HG03571 (cell line): ENCODE data around the gene RAD51B.
"Not testable (repeated sequence)": the region's sequence is repeated elsewhere in the genome, so short reads cannot be mapped to it uniquely, and the experiment has no call there.

Source experiments
- ATAC-seq: cut with Tn5 transposase; IDR thresholded peaks from one replicate; pipeline ENCODE4 v1.9.1; 2021; ENCODE audit not compliant: unreplicated experiment

The RAD51B gene

GRCh38 chr14:67942080-67942710, 122.6 kb downstream of the RAD51B start:
- no peak for ATAC-seq

DNA sequence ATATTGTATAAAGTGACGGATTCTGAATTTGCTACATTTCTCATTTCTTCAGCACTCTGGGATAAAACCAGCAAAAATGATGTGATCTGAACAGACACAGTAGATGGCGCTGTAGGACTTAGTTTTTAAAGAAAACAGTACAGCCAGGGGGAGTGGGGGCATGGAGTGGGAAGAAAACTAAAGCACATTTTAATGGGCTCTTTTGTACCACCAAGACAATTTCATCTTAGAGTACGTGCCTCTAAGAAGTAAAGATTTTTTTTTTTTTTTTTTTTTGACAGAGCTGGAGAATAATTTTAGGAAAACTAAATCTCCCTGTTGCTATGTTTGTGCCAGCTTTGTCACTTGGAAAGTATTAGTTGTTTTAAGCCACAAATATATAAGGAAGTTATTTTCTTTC, 124.4 kb downstream of the RAD51B start:
- ATAC-seq, result no peak

- ATAC-seq, result no peak
Observed at GRCh38 chr14:67944605-67945004, 125.0 kb downstream of the RAD51B start.

- ATAC-seq, result no peak
Observed at GRCh38 chr14:67949771-67950170, 130.2 kb downstream of the RAD51B start.

DNA sequence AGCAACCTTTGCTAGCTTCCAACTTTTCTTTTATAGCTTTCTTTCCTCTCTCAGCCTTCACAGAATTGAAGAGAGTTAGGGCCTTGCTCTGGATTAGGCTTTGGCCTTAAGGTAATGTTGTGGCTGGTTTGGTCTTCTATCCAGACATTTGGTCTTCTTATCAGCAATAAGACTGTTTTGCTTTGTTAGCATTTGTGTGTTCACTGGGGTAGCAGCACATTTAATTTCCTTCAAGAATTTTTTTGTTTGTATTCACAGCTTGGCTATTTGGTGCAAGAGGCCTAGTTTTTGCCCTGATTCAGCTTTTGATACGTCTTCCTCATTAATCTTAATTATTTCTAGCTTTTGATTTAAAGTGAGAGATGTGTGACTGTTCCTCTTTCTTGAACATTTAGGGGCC, 130.8 kb downstream of the RAD51B start:
- no peak for ATAC-seq

DNA sequence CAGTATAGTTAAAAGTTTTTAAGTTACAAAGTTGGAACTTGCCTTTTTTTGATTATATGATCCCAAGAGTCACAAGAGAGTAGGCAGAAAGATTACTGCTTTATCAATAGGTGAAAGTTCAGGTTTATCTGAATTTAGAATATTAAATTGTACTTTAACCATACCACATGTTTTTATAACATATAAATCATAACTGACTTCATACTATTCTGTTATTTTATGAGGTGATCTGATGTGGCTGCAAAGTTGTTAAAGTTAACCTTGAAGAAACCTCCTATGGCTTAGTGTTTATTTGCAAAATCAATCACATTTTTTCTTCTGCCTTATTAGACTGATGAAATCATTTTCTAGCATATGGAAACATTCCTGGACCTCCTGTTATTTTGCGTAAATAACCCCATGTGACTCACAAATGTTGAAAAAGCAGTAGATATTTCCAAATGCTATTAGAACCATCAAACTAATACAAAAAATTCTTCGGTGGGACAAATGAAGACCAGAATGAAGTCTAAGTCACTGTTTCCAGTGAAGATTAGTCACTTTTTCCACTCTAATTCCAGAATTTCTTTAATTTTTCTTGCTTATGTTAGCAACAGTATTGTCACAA, 132.1 kb downstream of the RAD51B start:
- ATAC-seq, result no peak

- ATAC-seq, result no peak
Observed at GRCh38 chr14:67952381-67952780, 132.8 kb downstream of the RAD51B start.

- no peak for ATAC-seq
Observed at GRCh38 chr14:67952786-67953185, 133.2 kb downstream of the RAD51B start.

DNA sequence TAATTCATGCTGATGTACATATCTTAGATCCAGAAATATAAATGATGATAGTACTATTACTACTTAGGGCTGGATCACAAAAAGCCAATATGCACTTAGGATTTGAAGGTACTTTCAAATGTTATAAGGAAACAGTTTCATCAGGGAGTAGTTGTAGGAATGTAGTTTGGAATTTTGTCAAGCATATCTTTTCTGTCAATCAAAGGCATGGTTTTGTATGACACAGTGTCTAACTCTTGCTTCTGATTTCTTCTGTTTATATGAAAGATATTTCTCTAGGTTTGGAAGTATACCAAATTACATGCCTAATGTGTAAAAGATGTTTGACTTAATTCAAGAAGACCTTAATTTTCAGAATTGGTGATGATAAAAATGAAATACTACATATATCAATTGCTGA, 135.7 kb downstream of the RAD51B start:
- ATAC-seq, result no peak

- ATAC-seq, result no peak
Observed at GRCh38 chr14:67957946-67958345, 138.4 kb downstream of the RAD51B start.

DNA sequence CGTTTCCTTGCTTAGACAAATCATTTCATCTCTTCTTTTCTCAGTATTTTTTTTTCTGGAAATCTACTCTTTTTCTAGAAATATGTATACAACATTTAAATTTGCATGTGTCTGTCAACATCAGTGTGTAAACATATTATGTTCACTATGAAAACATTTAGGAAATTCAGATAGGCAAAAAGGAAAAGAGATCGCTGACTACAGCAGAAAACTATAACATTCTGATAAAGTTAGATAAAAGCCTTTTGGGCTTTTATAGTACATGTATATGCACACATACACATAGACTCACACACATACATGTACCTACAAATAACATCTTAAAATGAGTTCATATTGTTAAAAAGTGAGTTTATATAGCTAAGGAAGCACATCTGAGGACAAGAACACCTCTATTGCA, 142.1 kb downstream of the RAD51B start:
- no peak for ATAC-seq

GRCh38 chr14:67962215-67962644, 142.7 kb downstream of the RAD51B start:
- ATAC-seq, result no peak

DNA sequence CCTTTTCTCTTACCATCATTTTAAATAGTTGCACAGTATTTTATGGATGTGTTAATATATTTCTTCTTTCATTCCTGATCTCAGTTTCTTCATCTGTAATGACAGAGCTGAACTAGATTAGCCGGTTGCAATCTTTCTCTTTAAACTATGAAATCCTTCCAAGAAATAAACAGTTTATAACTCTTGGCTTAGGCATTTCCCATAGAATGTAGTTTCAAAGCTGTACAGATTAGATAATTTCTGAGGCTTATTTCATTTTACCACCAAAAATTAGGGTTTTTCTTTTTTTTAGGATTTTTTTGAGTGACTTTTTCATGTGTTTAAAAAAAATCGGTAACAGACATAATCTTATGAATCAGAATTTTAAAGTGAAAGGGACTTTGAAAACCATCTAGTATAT, 144.0 kb downstream of the RAD51B start:
- ATAC-seq, result no peak

GRCh38 chr14:67963960-67964812, 144.6 kb downstream of the RAD51B start:
- ATAC-seq, result no peak

DNA sequence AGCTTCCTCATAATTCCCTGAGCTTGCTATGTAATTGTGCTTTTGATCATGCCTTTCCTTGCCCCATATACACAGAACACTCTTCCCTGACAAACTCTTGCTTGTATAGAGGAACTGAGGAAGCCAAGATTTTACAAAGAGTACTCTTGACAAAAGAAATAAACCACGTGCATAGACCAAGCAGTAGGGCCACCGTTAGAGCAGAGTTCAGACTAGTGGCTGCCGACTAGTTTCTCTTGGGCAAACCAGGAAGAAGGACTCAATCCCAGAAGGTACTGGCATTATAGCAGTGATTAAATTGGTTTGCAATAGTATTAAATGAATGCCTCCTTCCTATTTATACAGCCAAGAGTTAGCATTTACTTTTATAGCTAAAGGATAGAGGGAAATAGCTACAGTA, 146.1 kb downstream of the RAD51B start:
- ATAC-seq, result no peak

GRCh38 chr14:67967206-67967605, 147.6 kb downstream of the RAD51B start:
- ATAC-seq, result no peak

GRCh38 chr14:67967970-67968369, 148.4 kb downstream of the RAD51B start:
- not testable (repeated sequence) for ATAC-seq

GRCh38 chr14:67970923-67971322, 151.3 kb downstream of the RAD51B start:
- no peak for ATAC-seq

- no peak for ATAC-seq
Observed at GRCh38 chr14:67971627-67972625, 152.3 kb downstream of the RAD51B start.

- ATAC-seq, result no peak
Observed at GRCh38 chr14:67973436-67973835, 153.9 kb downstream of the RAD51B start.

DNA sequence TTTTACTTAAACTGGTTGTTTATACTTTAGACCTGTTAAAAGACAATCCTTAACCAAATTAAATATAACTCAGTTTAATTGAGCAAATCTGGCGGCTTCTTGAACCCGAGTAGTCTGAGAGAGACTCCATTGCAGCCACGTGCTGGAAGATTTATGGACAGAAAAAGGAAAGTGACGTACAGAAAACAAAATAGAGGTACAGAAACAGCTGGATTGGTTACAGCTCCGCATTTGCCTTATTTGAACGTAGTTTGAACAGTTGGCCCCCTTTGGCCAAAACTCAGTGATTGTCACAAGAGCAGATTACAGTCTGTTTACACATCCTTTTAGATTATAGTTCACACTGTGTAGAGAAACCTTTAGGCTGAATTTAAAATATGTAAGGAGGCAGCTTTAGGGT, 155.9 kb downstream of the RAD51B start:
- no peak for ATAC-seq
